Hepatocyte (in vitro differentiated cells): ENCODE measurements around the gene FHIP1A. TPM values are rescaled to one million over a fixed set of nuclear protein-coding genes. Genes with fewer than 3 reads are reported as not detected.
A peak's percentile ranks its signal among the peaks of the same experiment; 100 is the strongest.

ENCODE experiments used
- DNase-seq: peaks from one replicate; pipeline ENCODE4 v3.0.0-alpha.2; 2016; ENCODE audit warnings: low spot score
- H2AFZ ChIP-seq: fragments of 200-600 bp; sonication (generic); 2 replicates; pipeline ENCODE4 v1.6.0; 2016; ENCODE audit warnings: antibody characterized with exemption, mild to moderate bottlenecking
- H3K27ac ChIP-seq: fragments of 200-600 bp; sonication (generic); 2 replicates; pipeline ENCODE4 v1.5.1; 2016; ENCODE audit warnings: mild to moderate bottlenecking
- H3K27me3 ChIP-seq: fragments of 200-600 bp; sonication (generic); 2 replicates; pipeline ENCODE4 v1.6.1; 2016
- H3K36me3 ChIP-seq: fragments of 200-600 bp; sonication (generic); replicated peaks from 2 replicates; pipeline ENCODE4 v1.5.1; 2016; ENCODE audit warnings: low read depth; ENCODE audit not compliant: insufficient read depth
- H3K4me1 ChIP-seq: fragments of 200-600 bp; sonication (generic); 2 replicates; pipeline ENCODE4 v1.5.1; 2016; ENCODE audit warnings: mild to moderate bottlenecking, moderate library complexity; ENCODE audit not compliant: insufficient read depth
- H3K4me2 ChIP-seq: fragments of 200-600 bp; sonication (generic); 2 replicates; pipeline ENCODE4 v1.6.0; 2016
- H3K4me3 ChIP-seq: fragments of 200-600 bp; sonication (generic); 2 replicates; pipeline ENCODE4 v1.5.1; 2016; ENCODE audit warnings: mild to moderate bottlenecking
- H3K79me2 ChIP-seq: fragments of 200-600 bp; sonication (generic); 2 replicates; pipeline ENCODE4 v1.6.0; 2017; ENCODE audit warnings: mild to moderate bottlenecking
- H3K9me2 ChIP-seq: fragments of 200-600 bp; sonication (generic); replicated peaks from 2 replicates; pipeline ENCODE4 v1.6.0; 2017; ENCODE audit warnings: mild to moderate bottlenecking; ENCODE audit not compliant: insufficient read depth
- H3K9me3 ChIP-seq: fragments of 200-600 bp; sonication (generic); 2 replicates; pipeline ENCODE4 v1.5.1; 2016; ENCODE audit warnings: low read depth, mild to moderate bottlenecking
- H4K20me1 ChIP-seq: fragments of 200-600 bp; sonication (generic); 2 replicates; pipeline ENCODE4 v1.6.0; 2016; ENCODE audit warnings: mild to moderate bottlenecking; ENCODE audit not compliant: insufficient read depth, poor library complexity, severe bottlenecking
- EZH2 ChIP-seq: fragments of 200-600 bp; sonication (generic); IDR thresholded peaks from 2 replicates; pipeline ENCODE4 v1.6.1; 2016; ENCODE audit warnings: antibody characterized with exemption, mild to moderate bottlenecking, borderline replicate concordance
- EZH2phosphoT487 ChIP-seq: fragments of 200-600 bp; sonication (generic); IDR thresholded peaks from one replicate; pipeline ENCODE4 v1.6.1; 2018; ENCODE audit warnings: antibody characterized with exemption, mild to moderate bottlenecking, low read depth, moderate library complexity; ENCODE audit not compliant: unreplicated experiment, severe bottlenecking
- WGBS: methylation state at CpG from one replicate; pipeline ENCODE4 v1.1.6; 2016; ENCODE audit warnings: low lambda C conversion rate; ENCODE audit errors: missing lambda C conversion rate; 5-methylcytosine and 5-hydroxymethylcytosine counted together
- polyA plus RNA-seq: library from polyadenylated mRNA; unstranded; fragments of >200 nt; fragmentation: Nextera tagmentation; extraction: Ambion mirVana; gene quantifications from 2 replicates; pipeline ENCODE4 v1.2.1, GENCODE V29; 2016
- total RNA-seq: library from RNA; depleted of rRNA; stranded (reverse); fragments of >200 nt; gene quantifications from 2 replicates; pipeline ENCODE4 v1.2.3, GENCODE V29; 2014
- TF ChIP-seq, protein P1 (sequence below): fragments of 200-600 bp; sonication (generic); IDR thresholded peaks from 2 replicates; pipeline ENCODE4 v1.5.1; 2016; ENCODE audit warnings: antibody characterized with exemption, mild to moderate bottlenecking; ENCODE audit not compliant: poor library complexity

FHIP1A gene
- total and polyA plus RNA-seq, 2 experiments from 2014 or later = 1.8 to 7.1 TPM

DNA sequence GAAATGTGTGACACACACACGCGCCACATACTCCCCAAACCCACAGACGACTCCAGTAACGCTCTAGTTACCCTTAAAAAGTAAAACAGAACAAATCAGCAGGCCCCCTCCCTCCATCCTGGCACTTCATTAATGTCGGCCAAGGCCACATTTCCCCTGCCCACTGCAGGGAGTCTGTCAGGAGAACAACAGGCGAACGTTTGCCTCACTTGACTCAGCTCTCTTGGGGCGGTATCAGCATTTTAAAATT, 671 bp upstream of the FHIP1A start:
- no peaks in the 10 kb centered on the region for H4K20me1 ChIP-seq
- H3K27ac ChIP-seq = peak overlapping the region; percentile 87
- peaks cover 22% of the 10 kb centered on the region for H3K79me2 ChIP-seq
- no peak for DNase-seq
- H3K4me2 ChIP-seq = peak overlapping the region; percentile 78
- 4% methylated on average over 8 of the region's 8 CpGs for WGBS
- H3K4me1 ChIP-seq = peaks cover 11% of the 10 kb centered on the region
- no peaks in the 10 kb centered on the region for H3K9me2 ChIP-seq
- no peaks in the 10 kb centered on the region for H3K36me3 ChIP-seq
- peak overlapping the region; percentile 14 for H3K4me3 ChIP-seq
- H3K9me3 ChIP-seq = no peaks in the 10 kb centered on the region
- no peaks in the 10 kb centered on the region for H3K27me3 ChIP-seq
- H2AFZ ChIP-seq = peak overlapping the region; percentile 67
- no peak for TF ChIP-seq EZH2phosphoT487
- TF ChIP-seq, protein P1, sequence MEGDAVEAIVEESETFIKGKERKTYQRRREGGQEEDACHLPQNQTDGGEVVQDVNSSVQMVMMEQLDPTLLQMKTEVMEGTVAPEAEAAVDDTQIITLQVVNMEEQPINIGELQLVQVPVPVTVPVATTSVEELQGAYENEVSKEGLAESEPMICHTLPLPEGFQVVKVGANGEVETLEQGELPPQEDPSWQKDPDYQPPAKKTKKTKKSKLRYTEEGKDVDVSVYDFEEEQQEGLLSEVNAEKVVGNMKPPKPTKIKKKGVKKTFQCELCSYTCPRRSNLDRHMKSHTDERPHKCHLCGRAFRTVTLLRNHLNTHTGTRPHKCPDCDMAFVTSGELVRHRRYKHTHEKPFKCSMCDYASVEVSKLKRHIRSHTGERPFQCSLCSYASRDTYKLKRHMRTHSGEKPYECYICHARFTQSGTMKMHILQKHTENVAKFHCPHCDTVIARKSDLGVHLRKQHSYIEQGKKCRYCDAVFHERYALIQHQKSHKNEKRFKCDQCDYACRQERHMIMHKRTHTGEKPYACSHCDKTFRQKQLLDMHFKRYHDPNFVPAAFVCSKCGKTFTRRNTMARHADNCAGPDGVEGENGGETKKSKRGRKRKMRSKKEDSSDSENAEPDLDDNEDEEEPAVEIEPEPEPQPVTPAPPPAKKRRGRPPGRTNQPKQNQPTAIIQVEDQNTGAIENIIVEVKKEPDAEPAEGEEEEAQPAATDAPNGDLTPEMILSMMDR = no peak

- H3K9me2 ChIP-seq = no peaks in the 10 kb centered on the region
- 5% methylated on average over 18 of the region's 27 CpGs for WGBS
- H2AFZ ChIP-seq = peak overlapping the region; percentile 70
- no peaks in the 10 kb centered on the region for H3K9me3 ChIP-seq
- peak overlapping the region; percentile 94 for H3K27ac ChIP-seq
- no peaks in the 10 kb centered on the region for H3K27me3 ChIP-seq
- peak overlapping the region; percentile 78 for H3K4me2 ChIP-seq
- peak overlapping the region; percentile 90 for H3K4me3 ChIP-seq
- peaks cover 11% of the 10 kb centered on the region for H3K4me1 ChIP-seq
- DNase-seq = peak; percentile 59
- no peaks in the 10 kb centered on the region for H4K20me1 ChIP-seq
- H3K36me3 ChIP-seq = no peaks in the 10 kb centered on the region
- peaks cover 26% of the 10 kb centered on the region for H3K79me2 ChIP-seq
- TF ChIP-seq EZH2 (no peak), EZH2phosphoT487 (no peak)
- TF ChIP-seq, protein P1 = no peak
These were observed 716 bp downstream of the FHIP1A start for GRCh38 chr4:151409470-151410313.

GRCh38 chr4:151415978-151416377, 7.0 kb downstream of the FHIP1A start:
- TF ChIP-seq, protein P1 = no peak
- TF ChIP-seq EZH2phosphoT487 = no peak
- TF ChIP-seq EZH2 = no peak
- H3K27me3 ChIP-seq = no peaks in the 10 kb centered on the region
- H3K4me1 ChIP-seq = no peaks in the 10 kb centered on the region
- H3K36me3 ChIP-seq = no peaks in the 10 kb centered on the region
- no peaks in the 10 kb centered on the region for H3K9me2 ChIP-seq
- H3K4me3 ChIP-seq = no peak overlapping the region
- no peak overlapping the region for H3K4me2 ChIP-seq
- peaks cover 45% of the 10 kb centered on the region for H3K79me2 ChIP-seq
- no peak overlapping the region for H3K27ac ChIP-seq
- H2AFZ ChIP-seq = no peak overlapping the region
- H4K20me1 ChIP-seq = no peaks in the 10 kb centered on the region
- no peaks in the 10 kb centered on the region for H3K9me3 ChIP-seq
- no peak for DNase-seq
